HepG2 (cell line): ENCODE measurements around the gene PRKCG. TPM values are rescaled to one million over a fixed set of nuclear protein-coding genes. Genes with fewer than 3 reads are reported as not detected.

ENCODE experiments used
- BCL3 ChIP-seq: sonication (generic); formaldehyde crosslinking; IDR thresholded peaks from 2 replicates; pipeline ENCODE4 v1.5.1; 2020; ENCODE audit warnings: mild to moderate bottlenecking, missing genetic modification reagents, moderate library complexity
- CSRNP1 ChIP-seq: sonication (generic); formaldehyde crosslinking; IDR thresholded peaks from 2 replicates; pipeline ENCODE4 v1.8.1; 2023; ENCODE audit warnings: mild to moderate bottlenecking, missing genetic modification reagents
- FOXK1 ChIP-seq: sonication (generic); formaldehyde crosslinking; IDR thresholded peaks from 2 replicates; pipeline ENCODE4 v1.4.0; 2020; ENCODE audit warnings: low read depth, missing genetic modification reagents, borderline replicate concordance
- ISX ChIP-seq: sonication (generic); formaldehyde crosslinking; conservative IDR thresholded peaks from 2 replicates; pipeline ENCODE4 v1.5.0; 2020; ENCODE audit warnings: missing genetic modification reagents
- KDM5B ChIP-seq: sonication (generic); formaldehyde crosslinking; IDR thresholded peaks from 2 replicates; pipeline ENCODE4 v1.4.0; 2020; ENCODE audit warnings: missing genetic modification reagents, mild to moderate bottlenecking, borderline replicate concordance
- PBX3 ChIP-seq: sonication (generic); formaldehyde crosslinking; IDR thresholded peaks from 2 replicates; pipeline ENCODE4 v1.8.1; 2023; ENCODE audit warnings: missing genetic modification reagents, inconsistent platforms, borderline replicate concordance
- SAFB2 ChIP-seq: sonication (generic); formaldehyde crosslinking; IDR thresholded peaks from 2 replicates; pipeline ENCODE4 v1.5.1; 2020; ENCODE audit warnings: missing genetic modification reagents, low read depth, mild to moderate bottlenecking, borderline replicate concordance
- SOX5 ChIP-seq: IDR thresholded peaks from 2 replicates; pipeline ENCODE4 v1.6.1; 2016; ENCODE audit warnings: borderline replicate concordance
- SRSF9 ChIP-seq: fragments of 200-400 bp; formaldehyde crosslinking; IDR thresholded peaks from 2 replicates; pipeline ENCODE4 v1.6.1; 2018; ENCODE audit warnings: borderline replicate concordance, mild to moderate bottlenecking, low read depth, low read length; ENCODE audit not compliant: insufficient read depth, poor library complexity, severe bottlenecking
- TGIF2 ChIP-seq: IDR thresholded peaks from 2 replicates; pipeline ENCODE4 v1.6.1; 2016; ENCODE audit warnings: control low read depth, missing compliant biosample characterization
- ZBTB14 ChIP-seq: sonication (generic); formaldehyde crosslinking; IDR thresholded peaks from 2 replicates; pipeline ENCODE4 v1.4.0; 2020; ENCODE audit warnings: missing genetic modification reagents
- ZFP41 ChIP-seq: sonication (generic); formaldehyde crosslinking; IDR thresholded peaks from 2 replicates; pipeline ENCODE4 v1.4.0; 2020; ENCODE audit warnings: mild to moderate bottlenecking, missing genetic modification reagents, borderline replicate concordance
- ZNF136 ChIP-seq: sonication (generic); formaldehyde crosslinking; IDR thresholded peaks from 2 replicates; pipeline ENCODE4 v1.8.1; 2022; ENCODE audit warnings: low read depth, mild to moderate bottlenecking, moderate library complexity, missing genetic modification reagents
- ZNF337 ChIP-seq: sonication (generic); formaldehyde crosslinking; IDR thresholded peaks from 2 replicates; pipeline ENCODE4 v1.5.1; 2020; ENCODE audit warnings: missing genetic modification reagents, low read depth, mild to moderate bottlenecking, borderline replicate concordance
- ZNF354B ChIP-seq: sonication (generic); formaldehyde crosslinking; IDR thresholded peaks from 2 replicates; pipeline ENCODE4 v1.8.0; 2022; ENCODE audit warnings: mild to moderate bottlenecking, missing genetic modification reagents
- ZNF496 ChIP-seq: sonication (generic); formaldehyde crosslinking; IDR thresholded peaks from 2 replicates; pipeline ENCODE4 v1.8.1; 2023; ENCODE audit warnings: mild to moderate bottlenecking, moderate library complexity, missing genetic modification reagents; ENCODE audit not compliant: insufficient replicate concordance
- ZNF556 ChIP-seq: sonication (generic); formaldehyde crosslinking; IDR thresholded peaks from 2 replicates; pipeline ENCODE4 v1.4.0; 2020; ENCODE audit warnings: mild to moderate bottlenecking, missing genetic modification reagents, borderline replicate concordance
- polyA plus RNA-seq, 8 experiments: library from polyadenylated mRNA; depleted of rRNA in 3 of 8; stranded (reverse) in 7 of 8; unstranded in 1 of 8; fragments of >200 nt; fragmentation: Illumina TruSeq in 4 of 8; extraction: Trizol in 4 of 8; gene quantifications; 2 replicates each; pipeline versions ENCODE4 v1.2.1 to v1.2.3, GENCODE V29; 2011 to 2016; ENCODE audit warnings: low read depth in 4 of 8, missing spikeins in 1 of 8, mixed read lengths in 1 of 8; ENCODE audit not compliant: insufficient read depth in 1 of 8
- total RNA-seq, 5 experiments: library from RNA; depleted of rRNA; stranded (reverse); fragments of >200 nt; fragmentation: Illumina TruSeq; extraction: Trizol; gene quantifications; 2 replicates each; pipeline ENCODE4 v1.2.3, GENCODE V29; 2016; ENCODE audit warnings: low read depth in 1 of 5

PRKCG gene
- total and polyA plus RNA-seq, 2 of the 13 experiments (the other 11 are each of a cell fraction or from before 2014, with no cell fraction given), result 0.02 to 0.03 TPM

- TF ChIP-seq KDM5B (CRISPR knock-in tag), result no peak
- no peak for TF ChIP-seq PBX3 (CRISPR knock-in tag)
- TF ChIP-seq ZNF337 (CRISPR knock-in tag), result no peak
- TF ChIP-seq ZNF556 (CRISPR knock-in tag), result no peak
- TF ChIP-seq ZBTB14, result no peak
- TF ChIP-seq CSRNP1, result no peak
- no peak for TF ChIP-seq SAFB2 (CRISPR knock-in tag)
- peak; percentile 50; the same call in 1 of the 2 replicates for TF ChIP-seq BCL3 (CRISPR knock-in tag)
- TF ChIP-seq ZNF496 (CRISPR knock-in tag), result no peak
- TF ChIP-seq ZFP41 (CRISPR knock-in tag), result no peak
- no peak for TF ChIP-seq ISX (CRISPR knock-in tag)
- 0 out of 2 replicates have a peak, but pooled peaks have one; percentile 27 for TF ChIP-seq TGIF2
- TF ChIP-seq ZNF136 (CRISPR knock-in tag), result no peak
- TF ChIP-seq SRSF9, result no peak
- TF ChIP-seq ZNF354B (CRISPR knock-in tag), result no peak
- TF ChIP-seq FOXK1 (CRISPR knock-in tag), result 0 out of 2 replicates have a peak, but pooled peaks have one; percentile 39
- no peak for TF ChIP-seq SOX5 (CRISPR knock-in tag)
Observed at GRCh38 chr19:53879140-53880081, 2.6 kb upstream of the PRKCG start (continued).
